Measurements from ENCODE around the gene NAALADL2. TPM values are rescaled to one million over a fixed set of nuclear protein-coding genes. Genes with fewer than 3 reads are reported as not detected.

NAALADL2 gene
- total RNA-seq, 1 donor from 2014 or later = 1.1 TPM

DNA sequence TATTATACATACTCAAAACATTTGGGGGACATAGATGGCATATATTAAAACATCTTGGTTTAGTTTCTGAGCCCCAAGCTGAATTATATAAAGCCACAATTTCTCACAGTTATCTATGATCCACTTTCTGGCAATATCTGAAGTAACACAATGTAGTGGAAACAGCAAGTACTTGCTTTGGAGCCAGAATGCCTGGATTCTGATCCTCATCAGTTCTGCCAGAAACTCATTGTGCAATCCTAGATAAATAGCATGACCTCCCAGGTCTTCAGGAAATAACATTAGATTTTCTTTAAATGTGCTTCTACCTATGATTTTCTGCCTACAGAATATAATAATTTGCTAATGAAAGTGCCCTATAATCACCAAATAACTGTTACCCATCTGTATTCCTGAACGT lies 544.9 kb downstream of the NAALADL2 start:
- H3K36me3 ChIP-seq (ENCODE audit: control insufficient read depth, insufficient read depth, low read length) = no peaks in the 10 kb centered on the region
- FAIRE-seq = no peak
- DNase-seq (ENCODE audit: low read depth) = no peak
- no peaks in the 10 kb centered on the region for H3K27me3 ChIP-seq (ENCODE audit: control insufficient read depth, insufficient read depth, low read length)
- TF ChIP-seq, protein P1, sequence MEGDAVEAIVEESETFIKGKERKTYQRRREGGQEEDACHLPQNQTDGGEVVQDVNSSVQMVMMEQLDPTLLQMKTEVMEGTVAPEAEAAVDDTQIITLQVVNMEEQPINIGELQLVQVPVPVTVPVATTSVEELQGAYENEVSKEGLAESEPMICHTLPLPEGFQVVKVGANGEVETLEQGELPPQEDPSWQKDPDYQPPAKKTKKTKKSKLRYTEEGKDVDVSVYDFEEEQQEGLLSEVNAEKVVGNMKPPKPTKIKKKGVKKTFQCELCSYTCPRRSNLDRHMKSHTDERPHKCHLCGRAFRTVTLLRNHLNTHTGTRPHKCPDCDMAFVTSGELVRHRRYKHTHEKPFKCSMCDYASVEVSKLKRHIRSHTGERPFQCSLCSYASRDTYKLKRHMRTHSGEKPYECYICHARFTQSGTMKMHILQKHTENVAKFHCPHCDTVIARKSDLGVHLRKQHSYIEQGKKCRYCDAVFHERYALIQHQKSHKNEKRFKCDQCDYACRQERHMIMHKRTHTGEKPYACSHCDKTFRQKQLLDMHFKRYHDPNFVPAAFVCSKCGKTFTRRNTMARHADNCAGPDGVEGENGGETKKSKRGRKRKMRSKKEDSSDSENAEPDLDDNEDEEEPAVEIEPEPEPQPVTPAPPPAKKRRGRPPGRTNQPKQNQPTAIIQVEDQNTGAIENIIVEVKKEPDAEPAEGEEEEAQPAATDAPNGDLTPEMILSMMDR (IDR thresholded peaks at IDR 0.05; ENCODE audit: insufficient read depth, low read length, severe bottlenecking) = no peak
- no peak overlapping the region for H3K4me3 ChIP-seq (ENCODE audit: low read depth, low read length)

DNA sequence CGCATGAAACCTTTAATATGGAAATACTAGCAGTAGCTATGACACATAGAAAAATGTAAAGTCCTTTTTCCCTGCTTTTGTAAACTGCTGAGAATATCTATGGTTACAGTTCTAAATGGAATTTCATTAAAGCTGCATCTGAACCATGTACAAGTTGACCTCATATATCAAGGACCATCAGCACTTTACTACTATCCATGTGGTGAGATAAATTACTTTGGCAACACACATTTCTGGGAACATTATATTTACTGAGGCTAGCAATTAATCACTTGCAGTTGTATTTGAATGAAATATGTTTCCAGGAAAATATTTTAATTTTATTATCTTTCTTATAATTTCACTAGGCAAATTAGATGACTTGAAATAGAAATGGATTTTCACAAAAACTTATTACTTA lies 545.5 kb downstream of the NAALADL2 start:
- no peaks in the 10 kb centered on the region for H3K36me3 ChIP-seq (ENCODE audit: control insufficient read depth, insufficient read depth, low read length)
- H3K4me3 ChIP-seq (ENCODE audit: low read depth, low read length) = no peak overlapping the region
- TF ChIP-seq, protein P1 (IDR thresholded peaks at IDR 0.05; ENCODE audit: insufficient read depth, low read length, severe bottlenecking) = no peak
- DNase-seq (ENCODE audit: low read depth) = no peak
- FAIRE-seq = no peak
- H3K27me3 ChIP-seq (ENCODE audit: control insufficient read depth, insufficient read depth, low read length) = no peaks in the 10 kb centered on the region

DNA sequence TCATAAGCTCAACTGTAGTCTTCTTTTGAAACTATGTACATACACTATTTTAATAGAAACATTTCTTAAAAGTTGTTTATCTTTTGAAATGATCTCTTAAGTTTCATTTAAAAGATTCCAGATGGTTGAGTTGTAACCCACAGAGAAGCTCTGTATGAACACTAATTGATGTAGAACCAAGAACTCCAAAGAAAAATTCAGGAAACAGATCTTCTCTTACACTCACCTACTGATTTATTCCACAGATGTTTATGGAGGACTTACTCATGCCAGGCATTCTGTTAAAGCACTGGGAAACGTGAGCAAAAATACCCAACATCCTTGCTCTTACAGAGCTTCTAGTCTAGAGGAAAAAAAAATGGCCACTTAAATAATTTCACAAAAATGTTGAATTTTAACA lies 551.1 kb downstream of the NAALADL2 start:
- Histone ChIP-seq H3K27me3 (ENCODE audit: control insufficient read depth, insufficient read depth, low read length) (no peaks in the 10 kb centered on the region), H3K4me3 (ENCODE audit: low read depth, low read length) (no peak overlapping the region), H3K36me3 (ENCODE audit: control insufficient read depth, insufficient read depth, low read length) (no peaks in the 10 kb centered on the region)
- DNase-seq (ENCODE audit: low read depth) = no peak
- TF ChIP-seq, protein P1 (IDR thresholded peaks at IDR 0.05; ENCODE audit: insufficient read depth, low read length, severe bottlenecking) = no peak
- no peak for FAIRE-seq

DNA sequence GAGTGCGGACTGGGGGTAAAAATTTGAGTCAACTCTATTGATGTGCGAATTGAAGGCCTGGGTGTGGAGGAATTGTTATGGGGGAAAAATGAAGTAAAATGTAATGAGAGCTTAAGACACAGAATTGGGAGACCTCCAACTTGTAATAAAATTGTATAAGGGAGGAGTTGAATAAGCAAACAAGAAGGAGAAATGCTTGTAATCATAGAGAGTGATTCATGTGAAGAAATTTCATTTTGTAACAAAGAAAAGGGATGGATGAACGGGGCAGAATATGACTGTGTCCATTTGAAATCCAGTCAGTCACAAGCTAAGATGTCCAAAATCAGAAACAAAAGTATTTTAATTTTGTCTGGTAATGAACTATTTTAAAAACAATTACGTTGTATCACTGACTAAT lies 552.3 kb downstream of the NAALADL2 start:
- FAIRE-seq (no peak), DNase-seq (ENCODE audit: low read depth) (no peak)
- H3K27me3 ChIP-seq (ENCODE audit: control insufficient read depth, insufficient read depth, low read length) = no peaks in the 10 kb centered on the region
- TF ChIP-seq, protein P1 (IDR thresholded peaks at IDR 0.05; ENCODE audit: insufficient read depth, low read length, severe bottlenecking) = no peak
- H3K36me3 ChIP-seq (ENCODE audit: control insufficient read depth, insufficient read depth, low read length) = no peaks in the 10 kb centered on the region
- no peak overlapping the region for H3K4me3 ChIP-seq (ENCODE audit: low read depth, low read length)

DNA sequence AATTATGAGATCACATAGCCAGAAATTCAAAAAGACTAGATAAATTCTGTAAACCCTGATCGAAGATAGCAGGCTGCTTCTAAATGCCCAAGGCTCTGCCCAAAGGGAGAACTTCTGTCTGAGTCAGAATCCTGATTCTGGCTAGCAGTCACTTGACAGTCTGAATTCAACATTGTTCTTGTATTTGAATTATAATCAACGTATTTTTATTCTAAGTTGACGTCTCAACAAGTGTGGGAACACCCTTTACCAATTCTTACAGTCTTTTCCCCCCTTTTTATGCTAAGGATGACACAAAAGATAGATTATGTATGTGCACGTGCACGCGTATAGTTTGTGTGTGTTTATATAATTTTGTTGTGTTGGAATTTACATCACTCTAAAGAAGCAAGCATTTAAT lies 552.8 kb downstream of the NAALADL2 start:
- no peak for DNase-seq (ENCODE audit: low read depth)
- H3K4me3 ChIP-seq (ENCODE audit: low read depth, low read length) = no peak overlapping the region
- no peak for FAIRE-seq
- TF ChIP-seq, protein P1 (IDR thresholded peaks at IDR 0.05; ENCODE audit: insufficient read depth, low read length, severe bottlenecking) = no peak
- no peaks in the 10 kb centered on the region for H3K36me3 ChIP-seq (ENCODE audit: control insufficient read depth, insufficient read depth, low read length)
- no peaks in the 10 kb centered on the region for H3K27me3 ChIP-seq (ENCODE audit: control insufficient read depth, insufficient read depth, low read length)

DNA sequence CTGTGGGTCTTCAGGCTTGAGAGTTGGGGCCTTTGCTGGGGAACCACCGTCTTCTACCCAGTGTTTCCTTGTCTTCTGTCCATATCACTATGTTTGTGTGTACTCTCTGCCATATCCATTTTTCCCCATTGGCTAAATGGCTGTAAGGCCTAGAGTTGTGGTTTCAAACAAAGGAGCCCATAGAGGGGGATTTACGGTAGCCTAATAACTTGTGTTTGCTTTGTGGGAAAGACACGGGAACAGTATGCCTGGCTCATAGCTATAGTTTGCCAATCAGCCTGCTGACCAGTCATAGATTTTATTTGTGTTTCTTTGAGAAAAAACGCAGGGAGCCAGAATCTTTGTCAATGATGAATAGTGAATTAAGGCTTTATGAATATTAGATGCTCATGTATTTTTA lies 554.8 kb downstream of the NAALADL2 start:
- Histone ChIP-seq H3K4me3 (ENCODE audit: low read depth, low read length) (no peak overlapping the region), H3K36me3 (ENCODE audit: control insufficient read depth, insufficient read depth, low read length) (no peaks in the 10 kb centered on the region), H3K27me3 (ENCODE audit: control insufficient read depth, insufficient read depth, low read length) (no peaks in the 10 kb centered on the region)
- TF ChIP-seq, protein P1 (IDR thresholded peaks at IDR 0.05; ENCODE audit: insufficient read depth, low read length, severe bottlenecking) = no peak
- DNase-seq (ENCODE audit: low read depth) (no peak), FAIRE-seq (no peak)

Data from bronchial epithelial cell (primary cell).